GM12891 (cell line): ENCODE measurements around the gene EYA4.

Experiments used
- POLR2A ChIP-seq: IDR thresholded peaks from 2 replicates; pipeline ENCODE4 v1.6.1; 2011; ENCODE audit warnings: low read depth, low read length, control low read depth
- POLR2AphosphoS5 ChIP-seq: IDR thresholded peaks from 2 replicates; pipeline ENCODE4 v1.6.1; 2011; ENCODE audit warnings: low read depth, low read length, control low read depth
- TAF1 ChIP-seq: IDR thresholded peaks from 2 replicates; pipeline ENCODE4 v1.6.1; 2011; ENCODE audit warnings: low read depth, low read length, control low read depth

DNA sequence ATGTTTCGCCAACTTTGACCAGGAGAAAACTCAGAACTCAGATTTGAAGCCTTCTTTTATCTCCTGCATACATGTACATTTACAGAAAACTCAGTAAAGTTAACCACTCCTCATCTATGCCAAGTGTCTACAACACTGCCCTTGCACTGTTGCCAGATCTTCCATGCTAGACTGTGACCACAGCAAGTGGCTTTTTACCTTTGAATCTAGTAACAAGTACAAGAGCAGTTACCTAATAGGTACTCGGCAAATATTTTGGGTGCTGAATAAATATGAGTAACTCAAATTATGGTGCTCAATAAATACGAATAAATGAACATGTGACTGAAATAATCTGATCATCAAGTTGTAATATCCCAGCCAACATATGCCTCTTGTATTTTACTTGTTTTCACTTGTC lies 184.9 kb downstream of the EYA4 start:
- TF ChIP-seq POLR2A (no peak), POLR2AphosphoS5 (no peak), TAF1 (no peak)
